Breast epithelium (tissue), 3 donors: ENCODE measurements around the gene MYOG.

ENCODE experiments used
- CTCF ChIP-seq, 3 donors: fragments of 450-650 bp; IDR thresholded peaks; one replicate each; pipeline ENCODE4 v1.5.1; 2016 to 2017; ENCODE audit warnings: antibody characterized with exemption in 3 of 3, mild to moderate bottlenecking in 3 of 3, moderate library complexity in 3 of 3
- POLR2A ChIP-seq: fragments of 450-650 bp; IDR thresholded peaks from one replicate; pipeline ENCODE4 v1.6.1; 2016; ENCODE audit warnings: antibody characterized with exemption, mild to moderate bottlenecking, moderate library complexity
- POLR2AphosphoS5 ChIP-seq, 3 donors: sonication (generic); formaldehyde crosslinking; IDR thresholded peaks; one replicate each; pipeline ENCODE4 v1.6.1; 2017; ENCODE audit warnings: antibody characterized with exemption in 3 of 3

GRCh38 chr1:203073469-203073868 lies 12.3 kb downstream of the MYOG start:
- no peak for TF ChIP-seq CTCF (IDR thresholded peaks at IDR 0.05)
- no peak for TF ChIP-seq POLR2AphosphoS5 (IDR thresholded peaks at IDR 0.05)
- no peak for TF ChIP-seq POLR2A
